ENCODE results near the gene ADAMTS19.

The ADAMTS19 gene

DNA sequence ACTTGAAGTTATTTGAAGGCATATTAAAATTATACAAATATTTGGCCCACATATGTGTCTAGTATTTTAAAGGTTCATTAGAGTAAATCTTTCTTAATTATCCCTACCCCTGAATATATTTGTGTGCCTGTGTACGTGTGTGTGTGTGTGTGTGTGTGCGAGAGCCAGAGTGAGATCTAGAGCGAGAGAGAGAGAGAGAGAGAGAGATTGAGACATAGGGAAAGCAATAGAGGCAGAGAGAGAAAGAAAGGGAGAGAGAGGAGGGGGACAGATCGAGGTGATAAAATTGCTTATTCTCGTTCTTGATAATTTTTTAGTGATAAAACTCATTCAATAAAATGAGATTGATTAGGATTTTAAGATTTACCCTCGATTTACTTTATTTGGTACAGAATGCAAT is 47.4 kb downstream of the ADAMTS19 start:
- no peak for DNase-seq (ENCODE audit: extremely low spot score)
- TF ChIP-seq, protein P1, sequence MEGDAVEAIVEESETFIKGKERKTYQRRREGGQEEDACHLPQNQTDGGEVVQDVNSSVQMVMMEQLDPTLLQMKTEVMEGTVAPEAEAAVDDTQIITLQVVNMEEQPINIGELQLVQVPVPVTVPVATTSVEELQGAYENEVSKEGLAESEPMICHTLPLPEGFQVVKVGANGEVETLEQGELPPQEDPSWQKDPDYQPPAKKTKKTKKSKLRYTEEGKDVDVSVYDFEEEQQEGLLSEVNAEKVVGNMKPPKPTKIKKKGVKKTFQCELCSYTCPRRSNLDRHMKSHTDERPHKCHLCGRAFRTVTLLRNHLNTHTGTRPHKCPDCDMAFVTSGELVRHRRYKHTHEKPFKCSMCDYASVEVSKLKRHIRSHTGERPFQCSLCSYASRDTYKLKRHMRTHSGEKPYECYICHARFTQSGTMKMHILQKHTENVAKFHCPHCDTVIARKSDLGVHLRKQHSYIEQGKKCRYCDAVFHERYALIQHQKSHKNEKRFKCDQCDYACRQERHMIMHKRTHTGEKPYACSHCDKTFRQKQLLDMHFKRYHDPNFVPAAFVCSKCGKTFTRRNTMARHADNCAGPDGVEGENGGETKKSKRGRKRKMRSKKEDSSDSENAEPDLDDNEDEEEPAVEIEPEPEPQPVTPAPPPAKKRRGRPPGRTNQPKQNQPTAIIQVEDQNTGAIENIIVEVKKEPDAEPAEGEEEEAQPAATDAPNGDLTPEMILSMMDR (IDR thresholded peaks at IDR 0.05; ENCODE audit: control extremely low read depth, extremely low read depth, low read depth, missing control alignments) = no peak
- ChIA-PET CTCF (no interaction called here), POLR2A (no interaction called here)

- no peak for DNase-seq (ENCODE audit: extremely low spot score)
- ChIA-PET CTCF (no interaction called here), POLR2A (no interaction called here)
- TF ChIP-seq, protein P1 (IDR thresholded peaks at IDR 0.05; ENCODE audit: control extremely low read depth, extremely low read depth, low read depth, missing control alignments) = no peak
Observed at GRCh38 chr5:129508606-129509005, 48.5 kb downstream of the ADAMTS19 start.

DNA sequence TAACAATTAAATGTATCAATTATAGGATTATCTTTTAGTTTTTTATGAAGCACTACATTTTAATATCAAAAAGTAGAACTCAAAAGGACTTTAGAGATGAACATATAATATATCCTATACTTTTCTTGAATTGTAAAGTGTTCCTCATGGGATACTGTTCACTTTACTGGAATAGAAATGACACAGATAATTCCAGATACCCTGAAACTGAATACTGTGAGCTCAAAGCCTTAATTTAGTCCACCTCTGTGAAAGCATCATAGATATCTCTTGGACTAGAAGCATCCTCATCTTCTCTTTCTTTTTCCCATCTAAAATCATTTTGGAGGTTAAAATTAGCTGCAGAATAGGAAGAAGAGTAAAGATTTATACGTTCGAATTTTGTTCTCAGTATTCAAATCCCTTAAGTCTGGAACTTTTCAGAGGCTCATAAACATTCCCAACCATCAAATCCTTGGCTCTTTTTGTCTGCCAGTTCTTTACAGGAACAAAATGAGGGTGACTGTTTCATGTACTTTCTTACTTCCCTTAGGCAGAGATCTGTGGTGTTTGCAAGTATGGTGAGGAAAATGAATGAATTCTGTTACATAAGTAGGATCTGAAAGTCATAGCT is 49.4 kb downstream of the ADAMTS19 start:
- ChIA-PET CTCF (interaction anchor here (1.0 kb wide), 1 partner anchor 10 kb away, joined by 3 read pairs; no protein-coding TSS in a partner anchor), POLR2A (no interaction called here)
- DNase-seq (ENCODE audit: extremely low spot score) = no peak
- TF ChIP-seq, protein P1 (IDR thresholded peaks at IDR 0.05; ENCODE audit: control extremely low read depth, extremely low read depth, low read depth, missing control alignments) = no peak

DNA sequence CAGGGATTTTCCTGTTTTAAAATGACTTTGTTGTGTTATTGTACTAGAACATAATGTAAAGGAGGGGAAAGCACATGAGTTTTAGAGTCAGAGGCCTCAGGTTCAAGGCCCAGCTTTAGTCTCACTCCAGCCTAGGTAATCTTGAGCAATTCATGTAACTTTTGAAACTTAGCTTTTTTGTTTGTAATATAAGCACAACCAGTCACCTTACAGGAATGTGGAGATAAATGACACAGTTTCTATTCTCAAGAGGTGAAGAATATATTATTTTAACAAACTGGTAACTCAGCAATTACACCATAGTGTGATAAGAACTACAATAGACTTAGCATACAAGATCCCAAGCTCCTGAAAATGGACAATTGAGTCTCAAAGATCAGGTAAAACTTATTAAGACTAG is 51.2 kb downstream of the ADAMTS19 start:
- no peak for DNase-seq (ENCODE audit: extremely low spot score)
- TF ChIP-seq, protein P1 (IDR thresholded peaks at IDR 0.05; ENCODE audit: control extremely low read depth, extremely low read depth, low read depth, missing control alignments) = no peak
- POLR2A ChIA-PET = no interaction called here
- CTCF ChIA-PET = interaction anchor here (1.4 kb wide), 1 partner anchor 14 kb away, joined by 3 read pairs; no protein-coding TSS in a partner anchor

DNA sequence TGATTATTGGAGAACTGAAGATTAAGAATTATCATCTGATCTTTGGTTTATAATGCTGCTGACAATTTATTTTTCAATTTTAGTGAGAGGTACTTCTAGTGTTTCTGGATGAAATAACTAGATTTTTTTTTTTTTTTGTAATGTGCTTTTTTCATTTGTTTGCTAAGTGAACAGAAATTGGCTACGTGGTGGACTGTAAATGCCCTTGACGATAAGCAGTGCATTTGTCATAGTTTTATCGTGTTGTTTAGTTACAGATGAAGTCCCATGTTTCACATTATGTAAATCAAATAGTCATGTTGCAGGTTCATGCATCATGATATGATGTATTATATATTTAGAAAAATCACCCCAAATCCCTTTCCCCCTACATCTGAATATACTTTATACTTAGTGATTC is 81.0 kb downstream of the ADAMTS19 start:
- ChIA-PET POLR2A (no interaction called here), CTCF (no interaction called here)
- DNase-seq (ENCODE audit: extremely low spot score) = no peak
- TF ChIP-seq, protein P1 (IDR thresholded peaks at IDR 0.05; ENCODE audit: control extremely low read depth, extremely low read depth, low read depth, missing control alignments) = no peak

DNA sequence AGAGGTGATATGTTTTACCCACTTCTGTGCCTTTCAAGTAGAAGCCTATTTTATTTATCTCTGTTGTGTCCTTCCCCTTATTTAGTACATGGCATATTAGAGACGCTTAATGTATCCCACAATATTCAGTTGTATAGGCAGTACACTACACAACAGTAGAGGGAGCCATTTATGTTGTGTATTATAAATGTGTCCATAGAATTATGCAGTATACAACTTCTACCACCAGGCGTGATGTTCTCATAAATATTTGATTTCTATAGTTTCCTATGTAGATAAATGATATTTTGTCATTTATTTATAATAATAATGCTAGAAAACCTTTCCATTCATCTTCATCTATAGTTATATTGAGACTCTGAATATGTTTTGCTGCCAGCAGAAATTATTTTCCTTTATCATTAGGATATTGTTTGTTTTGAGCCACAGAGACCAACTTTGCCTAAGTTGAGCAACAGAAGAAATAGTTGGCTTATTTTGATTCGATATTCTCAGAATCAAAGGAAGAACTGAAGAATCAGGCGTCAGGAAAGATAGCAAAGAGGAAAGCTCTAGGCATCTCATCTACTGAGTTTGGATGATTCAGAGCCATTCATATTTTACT is 81.7 kb downstream of the ADAMTS19 start:
- ChIA-PET CTCF (no interaction called here), POLR2A (no interaction called here)
- TF ChIP-seq, protein P1 (IDR thresholded peaks at IDR 0.05; ENCODE audit: control extremely low read depth, extremely low read depth, low read depth, missing control alignments) = no peak
- no peak for DNase-seq (ENCODE audit: extremely low spot score)

All from GM10248 (cell line).